HTR-8/SVneo (cell line): ENCODE measurements around the gene AHNAK2.
"Not testable (repeated sequence)": the region's sequence is repeated elsewhere in the genome, so short reads cannot be mapped to it uniquely, and the experiment has no call there.

ENCODE experiments used
- DNase-seq: peaks from one replicate; pipeline ENCODE4 v3.0.0; 2011; ENCODE audit warnings: low spot score, mixed read lengths; ENCODE audit not compliant: insufficient read length
- FAIRE-seq: peaks from 2 replicates; lab custom pipeline; 2011; peaks lifted over from hg19 to GRCh38; lab: Jason Lieb, UNC

Gene AHNAK2

DNA sequence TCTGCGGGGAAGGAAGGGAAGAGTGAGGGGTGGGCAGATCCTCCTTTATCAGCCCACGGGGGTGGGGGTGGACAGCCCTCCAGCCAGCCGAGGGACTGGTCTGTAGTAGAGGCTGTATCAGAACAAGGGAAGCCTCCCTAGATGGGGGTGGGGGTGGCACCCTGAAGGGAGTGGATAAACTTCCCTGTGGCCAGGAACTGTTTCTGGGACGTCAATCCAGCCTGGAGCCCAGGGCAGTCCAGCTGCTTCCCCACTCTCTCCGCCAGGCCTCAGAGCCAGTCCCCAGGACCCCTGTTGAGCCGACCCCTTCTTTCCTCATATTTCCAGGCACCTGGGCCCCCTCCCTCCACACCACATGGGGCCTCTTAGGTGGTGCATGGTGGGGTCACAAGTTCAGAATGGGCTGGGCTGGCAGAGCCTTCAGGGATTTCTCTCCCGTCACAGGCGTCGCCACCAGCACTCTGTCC, 46.8 kb downstream of the AHNAK2 start:
- DNase-seq: no peak
- no peak for FAIRE-seq

DNA sequence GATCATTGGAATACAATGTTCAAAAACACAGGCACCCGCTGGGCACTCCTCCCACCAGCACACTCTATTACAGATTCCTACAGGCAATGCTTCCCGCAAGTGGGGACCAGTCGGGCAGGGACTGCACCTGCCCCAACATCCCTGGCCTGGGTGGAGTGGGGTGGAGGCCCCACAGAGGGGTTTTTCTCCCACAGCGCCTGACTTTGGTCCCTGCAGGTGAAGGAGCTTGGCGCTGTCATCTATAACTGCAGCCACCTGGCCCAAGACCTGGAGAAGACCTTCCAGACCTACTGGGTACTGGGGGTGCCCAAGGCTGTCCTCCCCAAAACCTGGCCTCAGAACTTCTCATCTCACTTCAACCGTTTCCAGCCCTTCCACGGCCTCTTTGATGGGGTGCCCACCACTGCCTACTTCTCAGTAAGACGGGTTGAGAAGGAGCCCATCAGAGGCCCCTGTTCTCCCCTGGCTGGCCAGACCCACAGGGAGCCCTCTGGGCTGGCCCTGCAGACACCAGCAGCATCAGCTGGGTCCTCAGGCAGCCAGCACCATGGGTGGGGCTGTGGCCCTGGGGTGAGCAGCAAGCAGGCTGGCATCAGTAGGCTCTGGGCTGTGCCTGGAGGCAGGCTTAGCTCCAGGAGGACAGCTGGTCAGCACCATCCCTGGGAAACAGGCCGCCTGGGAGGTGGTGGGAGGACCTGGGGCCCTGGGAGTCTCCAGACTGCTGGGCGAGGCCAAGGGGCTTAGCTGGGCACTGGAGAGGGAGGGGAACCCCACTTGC, 47.5 kb downstream of the AHNAK2 start:
- FAIRE-seq: no peak
- no peak for DNase-seq

DNA sequence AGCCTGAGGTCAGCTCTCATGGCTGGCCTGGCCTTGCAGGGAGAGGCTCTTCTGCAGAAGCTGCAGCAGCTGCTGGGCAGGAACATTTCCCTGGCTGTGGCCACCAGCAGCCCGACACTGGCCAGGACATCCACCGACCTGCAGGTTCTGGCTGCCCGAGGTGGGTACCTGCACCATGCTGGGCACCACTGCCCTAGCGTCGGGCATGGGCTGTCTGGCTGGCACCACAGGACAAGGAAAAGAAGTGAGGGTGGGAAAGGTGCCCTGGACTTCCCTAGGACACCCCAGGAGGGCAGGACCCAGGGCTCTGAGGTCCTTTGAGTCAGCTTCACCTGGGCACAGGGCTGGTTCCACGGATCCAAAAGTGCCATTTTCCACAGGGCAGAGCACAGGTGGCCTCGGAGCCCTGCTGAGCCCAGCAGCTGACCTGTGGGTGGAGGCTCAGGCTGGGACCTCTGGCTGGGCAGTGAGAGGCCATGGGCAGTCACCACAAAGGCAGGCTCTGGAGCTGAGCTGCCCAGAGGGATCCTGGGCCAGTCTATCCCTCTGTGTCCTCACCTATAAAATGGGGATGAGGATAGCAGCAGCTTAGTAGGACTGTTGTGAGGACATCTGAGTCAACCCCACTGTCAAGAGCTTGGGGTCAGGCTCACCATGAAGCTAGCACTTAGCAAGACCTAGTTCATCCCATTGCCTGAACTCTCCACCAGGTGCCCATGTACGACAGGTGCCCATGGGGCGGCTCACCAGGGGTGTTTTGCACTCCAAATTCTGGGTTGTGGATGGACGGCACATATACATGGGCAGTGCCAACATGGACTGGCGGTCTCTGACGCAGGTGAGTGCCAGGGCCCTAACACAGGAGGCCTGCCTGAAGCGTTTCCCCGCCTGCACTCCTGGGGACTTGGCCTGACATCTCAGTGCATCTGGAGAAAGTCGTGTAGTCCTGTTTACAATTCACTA, 48.6 kb downstream of the AHNAK2 start:
- DNase-seq (no peak), FAIRE-seq (no peak)

DNA sequence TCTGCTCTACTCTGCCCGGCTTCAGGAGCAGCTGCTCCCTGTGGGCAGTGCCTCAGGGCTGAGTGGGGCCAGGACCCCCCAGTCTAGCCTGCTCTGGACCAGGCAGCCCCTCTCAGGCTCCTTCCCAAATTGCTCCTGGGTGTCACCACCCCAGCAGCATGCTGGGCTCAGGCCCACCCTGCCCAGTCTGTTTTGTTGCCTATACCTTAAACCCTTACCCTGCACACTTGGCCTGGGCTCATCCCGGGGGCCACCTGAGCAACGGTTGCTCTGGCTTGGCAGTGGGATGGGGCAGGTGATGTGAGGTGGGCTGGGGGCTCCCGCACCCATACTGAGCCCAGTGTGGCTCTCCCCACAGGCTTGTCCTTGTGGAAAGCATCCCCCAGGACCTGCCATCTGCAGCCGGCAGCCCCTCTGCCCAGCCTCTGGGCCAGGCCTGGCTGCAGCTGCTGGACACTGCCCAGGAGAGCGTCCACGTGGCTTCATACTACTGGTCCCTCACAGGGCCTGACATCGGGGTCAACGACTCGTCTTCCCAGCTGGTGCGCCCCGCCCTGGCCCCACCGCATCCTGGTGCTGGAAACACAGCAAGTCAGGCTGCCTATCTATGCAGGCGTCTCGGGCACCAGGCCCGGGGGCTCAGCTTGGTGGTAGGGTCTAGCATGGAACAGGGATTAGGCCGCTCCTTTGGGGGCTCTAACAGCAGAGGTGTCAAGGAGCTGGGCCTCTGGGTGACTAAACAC, 49.6 kb downstream of the AHNAK2 start:
- no peak for DNase-seq
- FAIRE-seq: no peak

DNA sequence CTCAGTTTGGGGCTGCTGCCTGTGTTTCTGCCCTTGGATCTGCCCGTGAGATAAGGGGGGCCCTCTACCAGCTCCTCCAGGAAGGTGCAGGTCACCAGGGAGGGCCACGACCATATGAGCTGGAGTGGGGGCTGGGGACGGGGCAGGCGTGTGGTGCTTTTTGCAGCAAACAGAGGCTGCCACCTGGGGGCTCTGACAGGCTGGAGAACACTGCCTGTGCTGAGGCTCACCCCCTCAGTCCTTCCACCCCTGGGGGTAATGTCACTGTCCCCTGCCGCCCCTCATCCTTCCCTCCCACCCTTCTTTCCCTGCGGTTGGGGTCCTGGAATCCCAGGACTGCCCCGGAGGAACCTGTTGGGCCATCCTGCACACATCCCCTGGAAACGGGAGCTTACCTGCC, 50.3 kb downstream of the AHNAK2 start:
- FAIRE-seq (no peak), DNase-seq (no peak)

DNA sequence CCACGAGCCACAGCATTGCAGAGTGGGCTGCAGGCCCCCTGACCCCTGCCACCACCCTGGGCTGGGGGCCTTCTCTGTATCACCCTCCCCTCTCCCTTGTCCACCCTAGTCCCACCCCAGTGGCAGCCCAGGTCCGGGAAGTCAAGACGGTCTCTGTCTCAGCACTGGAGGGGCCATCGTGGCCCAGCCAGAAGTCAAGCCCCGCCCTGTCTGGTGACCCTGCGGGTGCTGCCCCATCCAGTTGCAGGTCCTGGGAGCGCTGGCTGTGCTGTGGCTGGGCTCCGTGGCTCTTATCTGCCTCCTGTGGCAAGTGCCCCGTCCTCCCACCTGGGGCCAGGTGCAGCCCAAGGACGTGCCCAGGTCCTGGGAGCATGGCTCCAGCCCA, 50.8 kb downstream of the AHNAK2 start:
- DNase-seq (no peak), FAIRE-seq (no peak)

DNA sequence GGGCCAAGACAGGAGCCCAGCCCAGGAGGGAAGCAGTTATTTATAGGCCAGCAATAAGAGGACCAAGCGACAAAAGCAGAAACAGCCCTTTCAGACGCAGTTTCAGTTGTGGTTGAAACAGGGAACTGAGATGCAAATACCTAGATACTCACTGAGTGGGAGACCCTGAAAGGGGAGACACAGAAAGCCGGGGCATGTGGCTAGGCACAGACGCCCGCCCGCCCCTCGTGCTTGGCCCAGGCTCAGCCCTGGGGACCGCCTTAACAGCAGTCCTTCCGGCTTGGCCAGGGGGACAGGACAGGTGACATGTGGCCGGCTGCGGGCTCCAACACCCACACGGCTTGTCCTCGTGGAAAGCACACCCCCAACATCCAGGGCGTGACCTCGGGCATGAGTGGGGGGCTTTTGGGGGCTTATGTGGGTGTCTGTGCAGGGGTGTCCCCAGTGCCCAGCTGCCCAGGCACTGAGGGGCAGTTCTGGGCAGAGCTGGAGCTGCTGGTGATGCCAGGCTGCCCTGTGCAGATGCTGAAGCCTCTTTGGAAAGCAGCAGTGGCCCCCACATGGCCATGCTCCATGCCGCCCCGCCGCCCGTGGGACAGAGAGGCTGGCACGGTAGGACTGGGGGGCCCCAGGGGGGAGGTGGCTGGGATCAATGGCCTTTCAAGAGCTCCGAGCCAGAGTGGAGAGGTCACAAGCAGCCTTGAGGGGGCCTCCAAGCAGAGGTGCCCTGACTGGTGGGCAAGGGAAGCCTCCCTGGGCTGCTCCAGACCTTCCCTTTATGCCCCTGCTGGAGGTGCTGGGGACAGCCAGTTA, 51.3 kb downstream of the AHNAK2 start:
- DNase-seq: no peak
- no peak for FAIRE-seq

DNA sequence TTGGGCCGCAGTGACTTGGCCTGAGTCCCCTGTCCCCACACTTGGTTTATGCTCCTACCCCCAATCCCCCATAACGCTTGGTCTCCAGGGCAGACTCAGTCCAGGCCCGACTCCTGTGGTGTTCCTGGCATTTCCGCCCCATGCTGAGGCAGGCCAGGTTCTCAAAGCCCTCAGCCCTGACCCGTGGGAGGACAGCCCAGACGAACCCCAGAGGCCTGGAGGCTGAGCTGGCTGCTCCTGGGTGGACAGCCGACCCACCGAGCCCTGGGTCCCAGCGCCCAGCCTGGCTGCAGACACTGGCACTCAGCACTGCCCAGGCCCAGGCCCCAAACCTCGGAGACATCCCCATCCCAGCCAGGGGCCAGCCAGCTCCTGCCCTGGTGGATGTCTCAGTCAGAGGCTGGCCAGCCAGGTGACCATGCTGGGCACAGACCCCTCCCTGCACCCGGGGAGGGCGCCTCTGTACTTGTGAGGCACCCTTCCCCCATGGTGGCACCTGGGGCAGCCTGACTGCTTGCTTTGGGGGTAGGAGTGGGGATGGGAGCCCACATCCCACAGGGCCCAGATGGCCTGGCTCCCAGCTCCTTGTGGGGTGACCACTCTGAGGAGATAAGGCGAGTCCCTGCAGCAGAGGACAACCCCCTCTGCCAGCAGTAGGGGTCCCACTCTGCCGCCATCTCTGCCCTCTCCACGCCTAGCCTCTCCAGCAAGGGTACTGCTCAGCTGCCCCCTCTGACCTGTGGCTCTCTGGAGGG, 52.1 kb downstream of the AHNAK2 start:
- DNase-seq (no peak), FAIRE-seq (no peak)

DNA sequence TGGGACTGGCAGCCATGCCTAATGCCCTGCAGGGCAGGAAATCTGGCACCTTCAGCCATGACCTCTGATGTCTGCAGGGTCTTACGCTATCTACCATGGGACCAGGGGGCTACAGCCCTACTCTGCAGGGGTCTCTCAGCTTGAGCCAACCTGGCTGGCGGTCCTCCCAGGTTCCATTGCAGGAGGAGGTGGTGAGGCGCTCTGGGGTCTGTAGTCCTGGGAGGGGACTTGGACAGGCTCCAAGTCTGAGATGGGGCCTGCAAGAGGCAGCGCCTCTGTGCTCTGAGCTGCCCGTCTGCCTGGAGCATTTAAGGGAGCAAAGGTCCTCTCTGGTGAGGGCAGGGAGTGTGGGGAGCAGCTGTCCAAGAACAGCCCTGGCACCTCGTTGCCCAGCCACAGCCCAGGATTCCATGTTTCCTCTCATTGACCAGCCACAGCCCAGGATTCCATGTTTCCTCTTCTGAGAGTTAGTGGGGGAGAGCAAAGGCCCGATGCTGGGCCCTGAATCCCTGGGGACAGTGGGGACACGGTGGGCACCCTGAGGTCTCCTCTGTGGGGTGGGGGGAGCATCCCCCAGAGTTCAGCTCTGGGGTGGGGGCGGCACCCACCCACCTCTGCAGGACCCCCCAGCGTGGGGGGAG, 52.8 kb downstream of the AHNAK2 start:
- DNase-seq (no peak), FAIRE-seq (no peak)

DNA sequence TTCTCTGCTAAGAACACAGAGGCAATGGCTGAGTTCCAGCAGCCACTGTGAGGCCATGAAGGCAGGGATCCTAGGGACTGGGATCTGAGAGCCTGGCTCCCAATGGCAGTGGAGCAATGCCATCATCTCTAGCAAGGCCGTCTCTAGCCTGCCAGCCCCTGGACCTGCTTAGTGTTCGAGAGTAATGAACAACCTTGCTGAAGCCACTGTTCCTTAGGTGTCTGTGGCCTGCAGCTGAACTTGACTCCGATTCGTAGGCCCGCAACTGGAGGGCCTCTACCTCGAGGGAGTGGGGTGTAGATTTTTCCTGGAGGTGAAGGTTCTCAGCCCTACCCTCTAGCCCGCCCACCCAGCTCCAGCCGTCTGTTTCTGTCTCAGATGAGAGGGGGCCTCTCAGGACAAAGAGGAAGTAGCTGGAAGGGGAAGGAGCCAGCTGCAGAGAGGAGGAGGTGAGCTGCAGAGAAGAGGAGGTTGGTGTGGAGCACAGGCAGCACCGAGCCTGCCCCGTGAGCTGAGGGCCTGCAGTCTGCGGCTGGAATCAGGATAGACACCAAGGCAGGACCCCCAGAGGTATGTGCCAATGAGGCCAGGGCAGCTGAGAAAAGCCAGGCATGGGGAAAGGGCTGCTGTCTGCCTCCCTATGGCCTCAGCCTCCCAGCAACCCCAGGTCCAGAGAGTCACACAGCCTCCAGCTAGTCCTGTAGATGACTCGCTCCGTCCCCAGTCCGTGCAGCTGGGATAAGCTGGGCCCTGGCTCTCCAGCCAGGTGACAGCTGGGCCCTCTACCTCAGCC, 53.6 kb downstream of the AHNAK2 start, which contains the start of gene PLD4:
TSS of gene PLD4 (plus strand) at position 459 of the 793 bp plus-strand sequence. CDS start 2,262 bp downstream, outside the sequence.
- FAIRE-seq (no peak), DNase-seq (no peak)

DNA sequence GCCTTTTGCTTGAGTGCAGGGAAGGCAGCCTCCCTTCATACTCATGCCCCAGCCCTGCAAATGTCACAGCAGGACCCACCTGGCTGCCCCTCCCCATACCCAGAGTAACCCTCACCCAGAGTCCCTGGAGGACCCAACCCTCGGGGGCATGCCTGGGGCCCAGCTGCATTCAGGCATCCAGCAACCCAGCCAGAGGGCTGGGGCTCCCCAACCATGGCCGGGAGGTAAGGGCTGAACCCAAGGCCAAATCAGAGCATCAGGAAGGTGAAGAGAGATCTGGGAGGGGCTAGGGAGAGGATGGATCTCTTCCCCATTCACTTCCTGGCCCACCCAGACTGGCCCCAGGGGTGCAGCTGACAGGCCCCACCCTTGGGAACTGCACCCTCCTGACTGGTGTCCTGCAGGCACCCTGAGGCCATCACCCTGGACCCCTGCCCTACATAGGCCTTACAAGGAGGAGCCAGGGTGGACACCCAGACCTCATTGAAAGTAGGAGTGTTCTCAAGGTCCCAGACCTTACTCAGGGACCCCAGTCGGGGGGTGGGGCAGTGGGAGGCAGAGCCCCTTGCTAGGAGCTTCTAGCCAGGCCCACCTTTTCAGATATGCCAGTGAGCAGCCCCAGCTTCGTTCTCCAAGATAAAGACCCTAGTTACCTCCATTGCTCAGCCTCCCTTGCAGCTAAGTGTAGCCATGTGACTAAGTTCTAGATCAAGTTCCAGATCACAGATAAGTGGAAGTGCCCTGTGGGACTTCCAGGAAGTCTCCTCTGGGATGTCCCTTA, 54.3 kb downstream of the AHNAK2 start:
- no peak for DNase-seq
- no peak for FAIRE-seq

DNA sequence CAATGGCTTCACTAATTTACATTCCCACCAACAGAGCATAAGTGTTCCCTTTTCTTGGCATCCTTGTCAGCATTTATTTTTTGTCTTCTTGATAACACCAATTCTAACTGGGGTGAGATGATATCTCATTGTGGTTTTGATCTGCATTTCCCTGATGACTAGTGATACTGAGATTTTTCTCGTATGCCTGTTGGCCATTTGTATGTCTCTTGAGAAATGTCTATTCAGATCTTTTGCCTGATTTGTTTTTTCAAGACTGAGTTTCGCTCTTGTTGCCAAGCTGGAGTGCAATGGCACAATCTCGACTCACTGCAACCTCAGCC, 58.2 kb downstream of the AHNAK2 start:
- FAIRE-seq (no peak), DNase-seq (no peak)

DNA sequence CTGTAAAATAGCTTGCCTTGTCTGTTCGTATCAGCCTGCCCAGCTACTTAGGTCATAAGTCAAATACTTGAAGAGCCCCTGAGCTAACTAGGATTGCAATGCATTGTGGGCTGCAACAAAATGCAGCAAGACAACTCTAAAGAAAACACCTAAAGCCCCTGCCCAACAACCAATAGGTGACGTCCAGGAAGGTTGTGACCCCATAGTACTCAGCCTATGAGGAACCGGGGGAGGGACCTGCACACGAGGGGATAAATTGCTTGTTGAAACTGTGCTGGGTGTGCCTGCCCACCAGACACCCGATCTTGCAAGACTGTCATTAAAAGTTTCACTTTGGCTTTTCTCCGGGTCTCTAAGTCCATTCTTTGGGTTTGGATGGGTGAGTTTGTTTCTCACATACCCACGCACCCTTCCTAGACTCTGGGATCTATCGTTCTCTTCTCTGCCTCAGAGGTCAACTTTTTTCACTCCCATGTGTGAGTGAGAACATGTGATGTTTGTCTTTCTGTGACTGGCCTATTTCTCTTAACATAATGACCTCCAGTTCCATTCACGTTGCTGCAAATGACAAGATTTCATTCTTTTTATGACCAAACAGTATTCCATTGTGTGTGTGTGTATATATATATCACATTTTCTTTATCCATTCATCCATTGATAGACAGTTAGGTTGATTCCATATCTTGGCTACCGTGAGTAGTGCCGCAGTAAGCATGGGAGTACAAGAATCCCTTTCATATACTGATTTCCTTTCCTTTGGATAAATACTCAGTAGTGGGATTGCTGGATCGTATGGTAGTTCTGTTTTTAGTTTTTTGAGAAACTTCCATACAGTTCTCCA, 58.8 kb downstream of the AHNAK2 start:
- not testable (repeated sequence) for DNase-seq, FAIRE-seq

DNA sequence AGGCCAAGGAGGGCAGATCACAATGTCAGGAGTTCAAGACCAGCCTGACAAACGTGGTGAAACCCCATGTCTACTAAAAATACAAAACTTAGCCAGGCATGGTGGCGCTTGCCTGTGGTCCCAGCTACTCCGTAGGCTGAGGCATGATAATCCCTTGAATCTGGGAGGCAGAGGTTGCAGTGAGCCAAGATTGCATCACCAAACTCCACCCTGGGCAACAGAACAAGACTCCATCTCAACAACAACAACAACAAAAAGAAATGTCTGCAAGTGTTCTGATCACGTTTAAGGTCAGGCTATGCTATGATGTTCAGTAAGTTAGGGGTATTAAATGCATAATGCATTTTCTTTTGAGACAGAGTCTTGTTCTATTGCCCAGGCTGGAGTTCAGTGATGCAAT, 60.2 kb downstream of the AHNAK2 start:
- FAIRE-seq: no peak
- DNase-seq: no peak

DNA sequence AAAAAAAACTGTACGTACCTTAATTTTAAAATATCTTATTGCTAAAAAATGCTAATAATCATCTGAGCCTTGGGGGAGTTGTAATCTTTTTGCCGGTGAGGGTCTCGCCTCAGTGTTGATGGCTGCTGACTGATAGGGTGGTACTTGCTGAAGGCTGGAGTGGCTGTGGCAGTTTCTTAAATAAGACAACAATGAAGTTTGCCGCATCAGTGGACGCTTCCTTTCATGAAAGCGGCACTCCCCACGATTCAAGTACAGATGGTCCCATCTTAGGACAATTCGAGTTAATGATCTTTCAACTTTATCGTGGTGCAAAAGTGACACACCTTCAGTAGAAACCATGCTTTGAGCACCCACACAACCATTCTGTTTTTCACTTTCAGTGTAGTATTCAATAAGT, 61.1 kb downstream of the AHNAK2 start:
- DNase-seq (no peak), FAIRE-seq (no peak)

DNA sequence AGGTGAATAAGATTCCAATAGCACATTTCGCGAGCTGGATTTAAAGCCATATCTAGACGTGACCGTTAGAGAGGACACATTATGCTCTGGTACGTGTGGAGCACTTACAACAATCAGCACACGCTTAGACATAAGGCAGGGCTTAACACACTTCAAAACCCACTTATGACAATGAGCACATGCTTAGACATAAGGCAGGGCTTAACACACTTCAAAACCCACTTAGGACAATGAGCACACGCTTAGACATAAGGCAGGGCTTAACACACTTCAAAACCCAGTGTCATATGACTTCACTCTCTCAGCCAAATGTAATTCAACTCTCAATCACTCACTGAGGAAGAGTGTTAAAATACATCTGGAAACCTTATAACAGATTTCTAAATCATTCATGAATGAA, 64.7 kb downstream of the AHNAK2 start:
- no peak for FAIRE-seq
- DNase-seq: no peak
